SJSA1 (cell line): ENCODE results near the gene TIMD4. TPM values are rescaled to one million over a fixed set of nuclear protein-coding genes. Genes with fewer than 3 reads are reported as not detected.
"Not testable (repeated sequence)": the region's sequence is repeated elsewhere in the genome, so short reads cannot be mapped to it uniquely, and the experiment has no call there.

Experiments used
- DNase-seq, 2 experiments: peaks; one replicate each; pipeline ENCODE4 v3.0.0-alpha.2; 2015 to 2020; ENCODE audit warnings: low spot score in 2 of 2, low read depth in 1 of 2
- H3K27ac ChIP-seq: fragments of 250-450 bp; sonication (Bioruptor Pico); 2 replicates; pipeline ENCODE4 v1.5.1; 2020; ENCODE audit warnings: mild to moderate bottlenecking, moderate library complexity
- H3K27me3 ChIP-seq: fragments of 250-450 bp; sonication (Bioruptor Pico); replicated peaks from 2 replicates; pipeline ENCODE4 v1.5.1; 2020; ENCODE audit warnings: mild to moderate bottlenecking, moderate library complexity
- H3K36me3 ChIP-seq: fragments of 250-450 bp; sonication (Bioruptor Pico); 2 replicates; pipeline ENCODE4 v1.5.1; 2020; ENCODE audit warnings: mild to moderate bottlenecking
- H3K4me1 ChIP-seq: fragments of 250-450 bp; sonication (Bioruptor Pico); replicated peaks from 2 replicates; pipeline ENCODE4 v1.6.1; 2021; ENCODE audit warnings: mild to moderate bottlenecking
- H3K4me3 ChIP-seq: fragments of 250-450 bp; sonication (Bioruptor Pico); 2 replicates; pipeline ENCODE4 v1.5.1; 2020; ENCODE audit warnings: mild to moderate bottlenecking
- H3K9me3 ChIP-seq: fragments of 250-450 bp; sonication (Bioruptor Pico); replicated peaks from 2 replicates; pipeline ENCODE4 v1.5.1; 2020; ENCODE audit warnings: mild to moderate bottlenecking
- total RNA-seq: library from RNA; depleted of rRNA; stranded (reverse); fragments of >200 nt; shearing (Covaris generic); gene quantifications from 2 replicates; pipeline ENCODE4 v1.2.3, GENCODE V29; 2014; rRNA removed

TIMD4 gene
- total RNA-seq = not detected in 2 replicates

- Histone ChIP-seq H3K36me3 (no peaks in the 10 kb centered on the region), H3K27ac (no peak within 1 kb of the TSS), H3K4me3 (no peak within 1 kb of the TSS), H3K9me3 (no peaks in the 10 kb centered on the region), H3K4me1 (no peaks in the 10 kb centered on the region), H3K27me3 (no peaks in the 10 kb centered on the region; the same call in 1 of the 2 replicates)
- no peak for DNase-seq
Measured at GRCh38 chr5:156963125-156963524, at the start of gene TIMD4. TSS of gene TIMD4 (minus strand) at chr5:156963226. CDS start at chr5:156963198, 28 bp downstream.

GRCh38 chr5:157006262-157006661 lies 43.2 kb upstream of the TIMD4 start:
- no peak for DNase-seq
- Histone ChIP-seq H3K9me3 (no peaks in the 10 kb centered on the region; the same call in 1 of the 2 replicates), H3K27ac (no peak overlapping the region), H3K36me3 (no peaks in the 10 kb centered on the region), H3K4me1 (no peaks in the 10 kb centered on the region), H3K27me3 (no peaks in the 10 kb centered on the region), H3K4me3 (no peak overlapping the region)

- Histone ChIP-seq H3K4me1 (no peaks in the 10 kb centered on the region), H3K4me3 (no peak overlapping the region), H3K36me3 (no peaks in the 10 kb centered on the region), H3K27me3 (no peaks in the 10 kb centered on the region), H3K9me3 (peaks cover 3% of the 10 kb centered on the region; the same call in 1 of the 2 replicates), H3K27ac (no peak overlapping the region)
- DNase-seq = no peak
Measured at GRCh38 chr5:157004893-157005551, 42.0 kb upstream of the TIMD4 start.

GRCh38 chr5:156991714-156992113 lies 28.7 kb upstream of the TIMD4 start:
- Histone ChIP-seq H3K27ac (no peak overlapping the region), H3K4me1 (no peaks in the 10 kb centered on the region), H3K36me3 (no peaks in the 10 kb centered on the region), H3K4me3 (no peak overlapping the region), H3K27me3 (no peaks in the 10 kb centered on the region), H3K9me3 (no peaks in the 10 kb centered on the region)
- DNase-seq = no peak

- no peaks in the 10 kb centered on the region for H3K4me1 ChIP-seq
- DNase-seq = no peak
- no peaks in the 10 kb centered on the region for H3K36me3 ChIP-seq
- H3K4me3 ChIP-seq = no peak overlapping the region
- H3K27ac ChIP-seq = no peak overlapping the region
- no peaks in the 10 kb centered on the region for H3K27me3 ChIP-seq
- no peaks in the 10 kb centered on the region for H3K9me3 ChIP-seq
Measured at GRCh38 chr5:156984064-156984463, 21.0 kb upstream of the TIMD4 start.

GRCh38 chr5:156981481-156981880 lies 18.5 kb upstream of the TIMD4 start:
- Histone ChIP-seq H3K36me3 (no peaks in the 10 kb centered on the region), H3K4me3 (no peak overlapping the region), H3K4me1 (no peaks in the 10 kb centered on the region), H3K27me3 (no peaks in the 10 kb centered on the region), H3K9me3 (no peaks in the 10 kb centered on the region), H3K27ac (no peak overlapping the region)
- no peak for DNase-seq

- Histone ChIP-seq H3K9me3 (no peaks in the 10 kb centered on the region), H3K4me3 (no peak overlapping the region), H3K27ac (no peak overlapping the region), H3K36me3 (no peaks in the 10 kb centered on the region), H3K4me1 (no peaks in the 10 kb centered on the region), H3K27me3 (no peaks in the 10 kb centered on the region)
- no peak for DNase-seq
Measured at GRCh38 chr5:156974328-156974727, 11.3 kb upstream of the TIMD4 start.

GRCh38 chr5:156971848-156972525 lies 9.0 kb upstream of the TIMD4 start:
- Histone ChIP-seq H3K27me3 (no peaks in the 10 kb centered on the region), H3K4me1 (no peaks in the 10 kb centered on the region), H3K9me3 (no peaks in the 10 kb centered on the region), H3K36me3 (no peaks in the 10 kb centered on the region), H3K27ac (no peak overlapping the region), H3K4me3 (no peak overlapping the region)
- DNase-seq = no peak

GRCh38 chr5:156971415-156971814 lies 8.4 kb upstream of the TIMD4 start:
- no peak for DNase-seq
- no peak overlapping the region for H3K27ac ChIP-seq
- H3K9me3 ChIP-seq = no peaks in the 10 kb centered on the region
- no peaks in the 10 kb centered on the region for H3K4me1 ChIP-seq
- no peak overlapping the region for H3K4me3 ChIP-seq
- no peaks in the 10 kb centered on the region for H3K27me3 ChIP-seq
- no peaks in the 10 kb centered on the region for H3K36me3 ChIP-seq

- H3K4me1 ChIP-seq, DNase-seq, H3K27ac ChIP-seq, H3K9me3 ChIP-seq, H3K36me3 ChIP-seq, H3K4me3 ChIP-seq, H3K27me3 ChIP-seq: not testable (repeated sequence)
Measured at GRCh38 chr5:156967386-156967785, 4.4 kb upstream of the TIMD4 start.

- no peak overlapping the region for H3K4me3 ChIP-seq
- no peaks in the 10 kb centered on the region for H3K4me1 ChIP-seq
- no peaks in the 10 kb centered on the region; the same call in 1 of the 2 replicates for H3K9me3 ChIP-seq
- DNase-seq = no peak
- no peak overlapping the region for H3K27ac ChIP-seq
- H3K36me3 ChIP-seq = no peaks in the 10 kb centered on the region
- H3K27me3 ChIP-seq = no peaks in the 10 kb centered on the region; the same call in 1 of the 2 replicates
Measured at GRCh38 chr5:156956321-156956720, 6.7 kb downstream of the TIMD4 start.

- DNase-seq = no peak
- Histone ChIP-seq H3K4me3 (no peak overlapping the region), H3K36me3 (no peaks in the 10 kb centered on the region), H3K27ac (no peak overlapping the region), H3K9me3 (no peaks in the 10 kb centered on the region; the same call in 1 of the 2 replicates), H3K4me1 (no peaks in the 10 kb centered on the region), H3K27me3 (no peaks in the 10 kb centered on the region)
Measured at GRCh38 chr5:156951359-156951758, 11.7 kb downstream of the TIMD4 start.

- Histone ChIP-seq H3K27me3 (no peaks in the 10 kb centered on the region), H3K4me3 (no peak overlapping the region), H3K4me1 (no peaks in the 10 kb centered on the region), H3K36me3 (no peaks in the 10 kb centered on the region), H3K27ac (no peak overlapping the region), H3K9me3 (no peaks in the 10 kb centered on the region; the same call in 1 of the 2 replicates)
- DNase-seq = no peak
Measured at GRCh38 chr5:156950716-156951115, 12.3 kb downstream of the TIMD4 start.

- Histone ChIP-seq H3K27me3 (no peaks in the 10 kb centered on the region), H3K4me3 (no peak overlapping the region), H3K4me1 (no peaks in the 10 kb centered on the region), H3K9me3 (no peaks in the 10 kb centered on the region; the same call in 1 of the 2 replicates), H3K27ac (no peak overlapping the region), H3K36me3 (no peaks in the 10 kb centered on the region)
- no peak for DNase-seq
Measured at GRCh38 chr5:156949424-156949823, 13.6 kb downstream of the TIMD4 start.
